HepG2 (cell line): Measurements from ENCODE around the gene TSPYL1. TPM values are rescaled to one million over a fixed set of nuclear protein-coding genes. Genes with fewer than 3 reads are reported as not detected.

Source experiments
- CREB3 ChIP-seq: sonication (generic); formaldehyde crosslinking; IDR thresholded peaks from 2 replicates; pipeline ENCODE4 v1.5.0; 2020; ENCODE audit warnings: missing genetic modification reagents
- DR1 ChIP-seq: sonication (generic); formaldehyde crosslinking; IDR thresholded peaks from 2 replicates; pipeline ENCODE4 v1.8.0; 2021; ENCODE audit warnings: mild to moderate bottlenecking, missing genetic modification reagents, inconsistent platforms
- EEA1 ChIP-seq: sonication (generic); formaldehyde crosslinking; IDR thresholded peaks from 2 replicates; pipeline ENCODE4 v1.5.1; 2020; ENCODE audit warnings: mild to moderate bottlenecking, missing genetic modification reagents, borderline replicate concordance
- HDAC6 ChIP-seq: fragments of 200-600 bp; sonication (generic); IDR thresholded peaks from 2 replicates; pipeline ENCODE4 v1.7.0; 2017; ENCODE audit warnings: mild to moderate bottlenecking, antibody characterized with exemption, low read length, low read depth
- KLF13 ChIP-seq: sonication (generic); formaldehyde crosslinking; IDR thresholded peaks from 2 replicates; pipeline ENCODE4 v1.4.0; 2020; ENCODE audit warnings: mild to moderate bottlenecking, missing genetic modification reagents
- LRRFIP1 ChIP-seq: sonication (generic); formaldehyde crosslinking; conservative IDR thresholded peaks from 2 replicates; pipeline ENCODE4 v1.4.0; 2020; ENCODE audit warnings: missing genetic modification reagents
- MEIS2 ChIP-seq: sonication (generic); formaldehyde crosslinking; IDR thresholded peaks from 2 replicates; pipeline ENCODE4 v1.9.0; 2021; ENCODE audit warnings: mild to moderate bottlenecking, missing genetic modification reagents
- PHF8 ChIP-seq: sonication (generic); formaldehyde crosslinking; IDR thresholded peaks from 2 replicates; pipeline ENCODE4 v1.5.0; 2020; ENCODE audit warnings: missing genetic modification reagents
- POGZ ChIP-seq: sonication (generic); formaldehyde crosslinking; IDR thresholded peaks from 2 replicates; pipeline ENCODE4 v1.4.0; 2020; ENCODE audit warnings: mild to moderate bottlenecking, missing genetic modification reagents
- PTBP1 ChIP-seq: fragments of 200-400 bp; formaldehyde crosslinking; IDR thresholded peaks from 2 replicates; pipeline ENCODE4 v1.6.1; 2018; ENCODE audit warnings: low read length, low read depth; ENCODE audit not compliant: poor library complexity, severe bottlenecking
- SKI ChIP-seq: fragments of 450-650 bp; IDR thresholded peaks from one replicate; pipeline ENCODE4 v1.6.1; 2018; ENCODE audit warnings: mild to moderate bottlenecking; ENCODE audit not compliant: partially characterized antibody
- SNAPC2 ChIP-seq: sonication (generic); formaldehyde crosslinking; IDR thresholded peaks from 2 replicates; pipeline ENCODE4 v1.8.1; 2022; ENCODE audit warnings: mild to moderate bottlenecking, missing genetic modification reagents
- SRSF9 ChIP-seq: fragments of 200-400 bp; formaldehyde crosslinking; IDR thresholded peaks from 2 replicates; pipeline ENCODE4 v1.6.1; 2018; ENCODE audit warnings: borderline replicate concordance, mild to moderate bottlenecking, low read depth, low read length; ENCODE audit not compliant: insufficient read depth, poor library complexity, severe bottlenecking
- TBX3 ChIP-seq: fragments of 450-650 bp; IDR thresholded peaks from 2 replicates; pipeline ENCODE4 v1.6.1; 2017; ENCODE audit warnings: antibody characterized with exemption, mild to moderate bottlenecking, inconsistent platforms, borderline replicate concordance
- U2AF2 ChIP-seq: fragments of 200-400 bp; formaldehyde crosslinking; IDR thresholded peaks from 2 replicates; pipeline ENCODE4 v1.6.1; 2017; ENCODE audit warnings: low read depth, mild to moderate bottlenecking, low read length
- ZC3H13 ChIP-seq: sonication (generic); formaldehyde crosslinking; IDR thresholded peaks from 2 replicates; pipeline ENCODE4 v1.8.1; 2023; ENCODE audit warnings: mild to moderate bottlenecking, missing genetic modification reagents, moderate library complexity
- ZFX ChIP-seq: sonication (generic); formaldehyde crosslinking; IDR thresholded peaks from 2 replicates; pipeline ENCODE4 v1.4.0; 2020; ENCODE audit warnings: mild to moderate bottlenecking, low read depth, missing genetic modification reagents, moderate library complexity
- ZNF18 ChIP-seq: sonication (generic); formaldehyde crosslinking; IDR thresholded peaks from 2 replicates; pipeline ENCODE4 v1.8.0; 2022; ENCODE audit warnings: mild to moderate bottlenecking, missing genetic modification reagents; ENCODE audit not compliant: insufficient replicate concordance
- ZNF264 ChIP-seq: sonication (generic); formaldehyde crosslinking; IDR thresholded peaks from 2 replicates; pipeline ENCODE4 v1.4.0; 2020; ENCODE audit warnings: missing genetic modification reagents
- ZNF33B ChIP-seq: sonication (generic); formaldehyde crosslinking; IDR thresholded peaks from 2 replicates; pipeline ENCODE4 v1.5.1; 2020; ENCODE audit warnings: mild to moderate bottlenecking, missing genetic modification reagents
- ZNF367 ChIP-seq: sonication (generic); formaldehyde crosslinking; IDR thresholded peaks from 2 replicates; pipeline ENCODE4 v1.4.0; 2020; ENCODE audit warnings: missing genetic modification reagents, borderline replicate concordance
- polyA plus RNA-seq, 8 experiments: library from polyadenylated mRNA; depleted of rRNA in 3 of 8; stranded (reverse) in 7 of 8; unstranded in 1 of 8; fragments of >200 nt; fragmentation: Illumina TruSeq in 4 of 8; extraction: Trizol in 4 of 8; gene quantifications; 2 replicates each; pipeline versions ENCODE4 v1.2.1 to v1.2.3, GENCODE V29; 2011 to 2016; ENCODE audit warnings: low read depth in 4 of 8, missing spikeins in 1 of 8, mixed read lengths in 1 of 8; ENCODE audit not compliant: insufficient read depth in 1 of 8
- total RNA-seq, 5 experiments: library from RNA; depleted of rRNA; stranded (reverse); fragments of >200 nt; fragmentation: Illumina TruSeq; extraction: Trizol; gene quantifications; 2 replicates each; pipeline ENCODE4 v1.2.3, GENCODE V29; 2016; ENCODE audit warnings: low read depth in 1 of 5

TSPYL1 gene
- total and polyA plus RNA-seq, 2 of the 13 experiments (the other 11 are each of a cell fraction or from before 2014, with no cell fraction given): 28.3 to 93.0 TPM

GRCh38 chr6:116279232-116280160 lies at the start of gene TSPYL1 (continued):
- no peak for TF ChIP-seq HDAC6
- TF ChIP-seq ZNF264 (CRISPR knock-in tag): peak; percentile 50; the same call in 1 of the 2 replicates
- no peak for TF ChIP-seq CREB3 (CRISPR knock-in tag)
- TF ChIP-seq ZFX (CRISPR knock-in tag): peak; percentile 91
- no peak for TF ChIP-seq LRRFIP1 (CRISPR knock-in tag)
- no peak; the same call in 1 of the 2 replicates for TF ChIP-seq KLF13
- peak; percentile 68; the same call in 1 of the 2 replicates for TF ChIP-seq EEA1
- TF ChIP-seq ZC3H13: peak; percentile 64; the same call in 1 of the 2 replicates
- peak; percentile 92 for TF ChIP-seq POGZ
- peak; percentile 60; the same call in 1 of the 2 replicates for TF ChIP-seq ZNF33B
- peak; percentile 39; the same call in 1 of the 2 replicates for TF ChIP-seq MEIS2 (CRISPR knock-in tag)
- TF ChIP-seq SKI: peak; percentile 9
- TF ChIP-seq ZNF367 (CRISPR knock-in tag): peak; percentile 71; the same call in 1 of the 2 replicates
- peak; percentile 5; the same call in 1 of the 2 replicates for TF ChIP-seq TBX3
- TF ChIP-seq SNAPC2 (CRISPR knock-in tag): peak; percentile 91
- peak; percentile 91 for TF ChIP-seq ZNF18 (CRISPR knock-in tag)
- TF ChIP-seq U2AF2: no peak
- TF ChIP-seq DR1 (CRISPR knock-in tag): peak; percentile 91
- peak; percentile 98 for TF ChIP-seq PHF8 (CRISPR knock-in tag)
- TF ChIP-seq SRSF9: no peak
- no peak for TF ChIP-seq PTBP1
